GM19025 (cell line): Measurements from ENCODE around the gene CASP10.

Experiments
- ATAC-seq: cut with Tn5 transposase; IDR thresholded peaks from one replicate; pipeline ENCODE4 v1.9.1; 2021; ENCODE audit warnings: mild to moderate bottlenecking, low read depth, moderate library complexity; ENCODE audit not compliant: unreplicated experiment

The CASP10 gene

GRCh38 chr2:201195331-201195730 lies 12.4 kb downstream of the CASP10 start:
- no peak for ATAC-seq

- no peak for ATAC-seq
Measured at GRCh38 chr2:201196003-201196402, 13.1 kb downstream of the CASP10 start.

GRCh38 chr2:201196803-201197202 lies 13.9 kb downstream of the CASP10 start:
- no peak for ATAC-seq

- ATAC-seq = no peak
Measured at GRCh38 chr2:201197781-201198180, 14.8 kb downstream of the CASP10 start.

- no peak for ATAC-seq
Measured at GRCh38 chr2:201199847-201200246, 16.9 kb downstream of the CASP10 start.

GRCh38 chr2:201200345-201200744 lies 17.4 kb downstream of the CASP10 start:
- no peak for ATAC-seq

GRCh38 chr2:201201371-201201770 lies 18.4 kb downstream of the CASP10 start:
- ATAC-seq = no peak

GRCh38 chr2:201203916-201204654 lies 21.1 kb downstream of the CASP10 start:
- no peak for ATAC-seq

GRCh38 chr2:201204655-201205514 lies 21.9 kb downstream of the CASP10 start:
- no peak for ATAC-seq

- ATAC-seq = no peak
Measured at GRCh38 chr2:201205515-201205849, 22.5 kb downstream of the CASP10 start.

GRCh38 chr2:201208563-201209252 lies 25.8 kb downstream of the CASP10 start:
- ATAC-seq = peak; percentile 64

GRCh38 chr2:201215963-201216362 lies 33.0 kb downstream of the CASP10 start:
- ATAC-seq = no peak

GRCh38 chr2:201216918-201217317 lies 34.0 kb downstream of the CASP10 start:
- ATAC-seq = no peak

GRCh38 chr2:201218780-201219179 lies 35.8 kb downstream of the CASP10 start:
- ATAC-seq = no peak

GRCh38 chr2:201219328-201220096 lies 36.6 kb downstream of the CASP10 start:
- ATAC-seq = no peak

GRCh38 chr2:201220102-201220570 lies 37.2 kb downstream of the CASP10 start:
- no peak for ATAC-seq

- ATAC-seq = peak; percentile 90
Measured at GRCh38 chr2:201223089-201224073, 40.4 kb downstream of the CASP10 start.

GRCh38 chr2:201228271-201228911 lies 45.5 kb downstream of the CASP10 start:
- no peak for ATAC-seq

GRCh38 chr2:201228912-201229290 lies 46.0 kb downstream of the CASP10 start:
- no peak for ATAC-seq
